Esophagus muscularis mucosa (tissue), 4 donors: Measurements from ENCODE around the gene LRRC4C. TPM values are rescaled to one million over a fixed set of nuclear protein-coding genes. Genes with fewer than 3 reads are reported as not detected.

Experiments used
- DNase-seq: peaks from one replicate; pipeline ENCODE4 v3.0.0-alpha.2; 2017; ENCODE audit errors: extremely low spot score
- H3K27ac ChIP-seq, 4 donors: fragments of 200-600 bp; sonication (generic); replicated peaks in 1 of 4; 1 replicate in 3 of 4; 2 replicates in 1 of 4; pipeline ENCODE4 v1.5.1; 2016 to 2019; ENCODE audit warnings: mild to moderate bottlenecking in 1 of 4
- H3K27me3 ChIP-seq, 4 donors: fragments of 200-600 bp; sonication (generic); one replicate each; pipeline versions ENCODE4 v1.5.1 to v1.6.0; 2016 to 2019
- H3K36me3 ChIP-seq, 4 donors: fragments of 200-600 bp; sonication (generic); one replicate each; pipeline ENCODE4 v1.5.1; 2016 to 2019
- H3K4me1 ChIP-seq, 4 donors: fragments of 200-600 bp; sonication (generic); one replicate each; pipeline ENCODE4 v1.5.1; 2016 to 2019
- H3K4me3 ChIP-seq, 4 donors: fragments of 200-600 bp; sonication (generic); 1 replicate in 2 of 4; 2 replicates in 2 of 4; pipeline ENCODE4 v1.5.1; 2016 to 2019; ENCODE audit warnings: mild to moderate bottlenecking in 4 of 4, moderate library complexity in 1 of 4
- H3K9me3 ChIP-seq, 4 donors: fragments of 200-600 bp; sonication (generic); 1 replicate in 3 of 4; 2 replicates in 1 of 4; pipeline ENCODE4 v1.5.1; 2016 to 2019
- EP300 ChIP-seq: sonication (generic); formaldehyde crosslinking; IDR thresholded peaks from one replicate; pipeline ENCODE4 v1.6.1; 2017; ENCODE audit warnings: antibody characterized with exemption
- POLR2A ChIP-seq: fragments of 450-650 bp; IDR thresholded peaks from one replicate; pipeline ENCODE4 v1.6.1; 2017; ENCODE audit warnings: antibody characterized with exemption, moderate library complexity, mild to moderate bottlenecking, low read depth
- POLR2AphosphoS5 ChIP-seq, 2 donors: sonication (generic); formaldehyde crosslinking; IDR thresholded peaks; one replicate each; pipeline ENCODE4 v1.6.1; 2017; ENCODE audit warnings: antibody characterized with exemption in 2 of 2
- WGBS: methylation state at CpG from one replicate; pipeline ENCODE4 v1.1.5; 2018; 5-methylcytosine and 5-hydroxymethylcytosine counted together
- intact Hi-C: fragments of 100-400 bp; cut with DNase I; formaldehyde crosslinking; loops from one replicate; pipeline ENCODE4 v1.15.1; 2023
- total RNA-seq, 4 donors: library from RNA; depleted of rRNA; stranded (reverse); fragments of >200 nt; gene quantifications; one replicate each; pipeline versions ENCODE4 v1.1.0 to v1.2.1, GENCODE V29; 2016
- TF ChIP-seq, protein P1 (sequence below), 3 experiments: fragments of 200-600 bp in 2 of 3; fragments of 450-650 bp in 1 of 3; sonication (generic) in 2 of 3; IDR thresholded peaks; one replicate each; pipeline ENCODE4 v1.5.1; 2017 to 2019; ENCODE audit warnings: antibody characterized with exemption in 3 of 3, mild to moderate bottlenecking in 2 of 3, moderate library complexity in 1 of 3

Gene LRRC4C
- total RNA-seq, 4 donors from 2014 or later = 1.2 to 4.0 (median 2.2) TPM

DNA sequence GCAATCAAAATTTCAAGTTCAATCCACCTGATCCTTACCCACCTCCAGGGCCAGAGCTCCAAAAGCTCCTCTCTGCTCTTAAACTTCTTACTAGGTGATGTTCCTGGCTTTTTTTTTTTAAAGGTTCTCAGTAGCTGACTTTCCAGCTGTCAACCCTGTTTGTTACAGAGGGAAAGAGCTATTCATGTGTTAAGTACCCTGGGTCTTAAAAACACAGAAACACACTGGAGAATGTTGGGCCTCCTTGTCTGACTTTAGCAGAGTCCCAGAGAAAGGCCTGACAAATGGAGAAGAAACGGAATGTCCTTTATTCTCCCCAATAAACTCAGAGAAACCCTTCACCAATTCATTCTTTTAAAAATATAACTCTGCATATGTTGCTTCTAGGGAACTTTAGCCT, 3.2 kb downstream of the LRRC4C start:
- H3K9me3 ChIP-seq = no peaks in the 10 kb centered on the region
- no peak for DNase-seq
- H3K27me3 ChIP-seq = peaks cover 0 to 47% (median 5%) of the 10 kb centered on the region in 4 donors
- TF ChIP-seq, protein P1, sequence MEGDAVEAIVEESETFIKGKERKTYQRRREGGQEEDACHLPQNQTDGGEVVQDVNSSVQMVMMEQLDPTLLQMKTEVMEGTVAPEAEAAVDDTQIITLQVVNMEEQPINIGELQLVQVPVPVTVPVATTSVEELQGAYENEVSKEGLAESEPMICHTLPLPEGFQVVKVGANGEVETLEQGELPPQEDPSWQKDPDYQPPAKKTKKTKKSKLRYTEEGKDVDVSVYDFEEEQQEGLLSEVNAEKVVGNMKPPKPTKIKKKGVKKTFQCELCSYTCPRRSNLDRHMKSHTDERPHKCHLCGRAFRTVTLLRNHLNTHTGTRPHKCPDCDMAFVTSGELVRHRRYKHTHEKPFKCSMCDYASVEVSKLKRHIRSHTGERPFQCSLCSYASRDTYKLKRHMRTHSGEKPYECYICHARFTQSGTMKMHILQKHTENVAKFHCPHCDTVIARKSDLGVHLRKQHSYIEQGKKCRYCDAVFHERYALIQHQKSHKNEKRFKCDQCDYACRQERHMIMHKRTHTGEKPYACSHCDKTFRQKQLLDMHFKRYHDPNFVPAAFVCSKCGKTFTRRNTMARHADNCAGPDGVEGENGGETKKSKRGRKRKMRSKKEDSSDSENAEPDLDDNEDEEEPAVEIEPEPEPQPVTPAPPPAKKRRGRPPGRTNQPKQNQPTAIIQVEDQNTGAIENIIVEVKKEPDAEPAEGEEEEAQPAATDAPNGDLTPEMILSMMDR (IDR thresholded peaks at IDR 0.05) = no peak
- TF ChIP-seq POLR2A (no peak), EP300 (no peak), POLR2AphosphoS5 (IDR thresholded peaks at IDR 0.05) (no peak)
- H3K36me3 ChIP-seq = no peaks in the 10 kb centered on the region
- no peak overlapping the region for H3K4me3 ChIP-seq
- intact Hi-C loops = no loop called here
- WGBS = 33% methylated on average over 1 of the region's 1 CpG
- peaks cover 0 to 9% (median 2%) of the 10 kb centered on the region in 4 donors for H3K4me1 ChIP-seq
- no peak overlapping the region for H3K27ac ChIP-seq

DNA sequence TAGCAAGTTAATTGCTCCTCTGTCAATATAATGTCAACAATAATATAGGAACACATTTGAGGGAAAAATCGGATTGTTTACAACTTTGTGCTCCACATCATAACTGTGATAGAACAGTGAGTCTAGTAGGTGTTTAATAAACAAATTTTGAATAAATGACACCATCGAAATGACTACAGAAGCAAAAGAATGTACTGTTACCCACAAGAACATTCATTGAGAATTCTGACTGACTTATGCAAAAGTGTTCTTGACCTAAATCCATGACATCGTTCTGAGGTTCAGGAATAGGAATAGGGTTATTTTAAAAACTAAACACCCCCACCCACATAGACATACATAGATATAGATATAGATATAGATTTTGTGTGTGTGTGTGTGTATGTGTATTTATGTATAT, 8.4 kb downstream of the LRRC4C start:
- peaks cover 0 to 7% (median 0%) of the 10 kb centered on the region in 4 donors for H3K4me1 ChIP-seq
- no peak for TF ChIP-seq EP300
- TF ChIP-seq POLR2A = no peak
- no peak for TF ChIP-seq POLR2AphosphoS5 (IDR thresholded peaks at IDR 0.05)
- TF ChIP-seq, protein P1 (IDR thresholded peaks at IDR 0.05) = no peak
- H3K4me3 ChIP-seq = no peak overlapping the region
- 67% methylated on average over 3 of the region's 3 CpGs for WGBS
- no peaks in the 10 kb centered on the region for H3K36me3 ChIP-seq
- intact Hi-C loops = no loop called here
- H3K27me3 ChIP-seq = peaks cover 0 to 7% (median 0%) of the 10 kb centered on the region in 4 donors
- H3K9me3 ChIP-seq = no peaks in the 10 kb centered on the region
- no peak for DNase-seq
- no peak overlapping the region for H3K27ac ChIP-seq

- Histone ChIP-seq H3K27ac (no peak overlapping the region), H3K4me3 (no peak overlapping the region), H3K9me3 (no peaks in the 10 kb centered on the region), H3K36me3 (no peaks in the 10 kb centered on the region), H3K4me1 (peaks cover 0 to 7% (median 0%) of the 10 kb centered on the region in 4 donors), H3K27me3 (peaks cover 0 to 5% (median 0%) of the 10 kb centered on the region in 4 donors)
- TF ChIP-seq EP300 (no peak), POLR2AphosphoS5 (IDR thresholded peaks at IDR 0.05) (no peak), POLR2A (no peak)
- TF ChIP-seq, protein P1 (IDR thresholded peaks at IDR 0.05) = no peak
- intact Hi-C loops = no loop called here
- WGBS = 54% methylated on average over 2 of the region's 2 CpGs
- no peak for DNase-seq
These were observed 9.9 kb downstream of the LRRC4C start for GRCh38 chr11:41449483-41450050.

DNA sequence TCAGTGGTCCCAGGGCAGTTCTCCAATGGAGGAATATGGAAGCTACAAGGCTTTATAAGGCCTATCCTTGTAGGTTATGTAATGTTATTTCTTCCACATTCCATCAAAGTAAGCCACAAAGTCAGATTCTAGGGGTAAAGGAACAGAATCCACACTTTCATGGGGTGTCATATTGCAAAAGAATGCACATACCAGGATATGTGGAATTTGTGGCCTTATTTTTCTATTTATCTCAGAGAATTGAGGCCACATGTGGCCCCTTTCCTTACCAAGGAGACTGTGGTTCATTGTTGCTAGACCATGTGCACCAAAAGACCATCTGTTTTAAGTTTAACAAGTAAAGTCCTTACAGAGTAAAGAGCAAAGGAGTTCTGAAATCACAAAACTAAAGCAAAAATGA, 12.9 kb downstream of the LRRC4C start:
- no peak overlapping the region for H3K27ac ChIP-seq
- no peak overlapping the region for H3K4me3 ChIP-seq
- no peaks in the 10 kb centered on the region for H3K36me3 ChIP-seq
- intact Hi-C loops = no loop called here
- H3K9me3 ChIP-seq = no peaks in the 10 kb centered on the region
- TF ChIP-seq, protein P1 (IDR thresholded peaks at IDR 0.05) = no peak
- TF ChIP-seq EP300 = no peak
- no peak for TF ChIP-seq POLR2A
- TF ChIP-seq POLR2AphosphoS5 (IDR thresholded peaks at IDR 0.05) = no peak
- H3K4me1 ChIP-seq = peaks cover 0 to 7% (median 0%) of the 10 kb centered on the region in 4 donors
- no peaks in the 10 kb centered on the region for H3K27me3 ChIP-seq
- DNase-seq = no peak

DNA sequence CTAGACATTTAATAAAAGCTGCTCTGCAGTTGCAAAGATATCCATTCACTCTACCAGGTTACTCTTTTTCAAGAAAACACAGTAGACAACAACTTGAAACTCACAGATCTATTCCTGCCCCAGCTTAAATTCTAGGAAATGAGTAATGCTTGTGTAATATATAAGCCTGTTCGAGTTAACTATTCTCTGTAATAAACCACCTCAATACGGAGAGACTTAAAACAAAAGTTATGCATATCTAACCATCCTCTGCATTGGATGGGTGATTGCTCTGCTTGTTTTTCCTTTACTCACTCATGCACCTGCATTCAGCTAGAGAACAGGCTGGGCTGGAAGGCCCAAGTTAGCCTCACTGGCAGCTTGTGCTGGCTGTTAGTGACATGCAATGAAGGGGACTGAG, 13.3 kb downstream of the LRRC4C start:
- Histone ChIP-seq H3K36me3 (no peaks in the 10 kb centered on the region), H3K4me3 (no peak overlapping the region), H3K27ac (no peak overlapping the region), H3K27me3 (no peaks in the 10 kb centered on the region), H3K4me1 (peaks cover 0 to 7% (median 0%) of the 10 kb centered on the region in 4 donors), H3K9me3 (no peaks in the 10 kb centered on the region)
- intact Hi-C loops = no loop called here
- 84% methylated on average over 2 of the region's 2 CpGs for WGBS
- TF ChIP-seq POLR2A (no peak), POLR2AphosphoS5 (IDR thresholded peaks at IDR 0.05) (no peak), EP300 (no peak)
- TF ChIP-seq, protein P1 (IDR thresholded peaks at IDR 0.05) = no peak
- no peak for DNase-seq
